NT2/D1 (cell line): Measurements from ENCODE around the gene PIK3C3.

Source experiments
- SUZ12 ChIP-seq: IDR thresholded peaks from 2 replicates; pipeline ENCODE4 v1.6.1; 2011; ENCODE audit not compliant: insufficient read length, insufficient read depth; ENCODE audit errors: extremely low read depth
- YY1 ChIP-seq: IDR thresholded peaks from 2 replicates; pipeline ENCODE4 v1.6.1; 2011; ENCODE audit not compliant: insufficient read length, insufficient read depth
- ZNF274 ChIP-seq: IDR thresholded peaks from 2 replicates; pipeline ENCODE4 v1.6.1; 2011; ENCODE audit warnings: mild to moderate bottlenecking, low read depth, low read length

DNA sequence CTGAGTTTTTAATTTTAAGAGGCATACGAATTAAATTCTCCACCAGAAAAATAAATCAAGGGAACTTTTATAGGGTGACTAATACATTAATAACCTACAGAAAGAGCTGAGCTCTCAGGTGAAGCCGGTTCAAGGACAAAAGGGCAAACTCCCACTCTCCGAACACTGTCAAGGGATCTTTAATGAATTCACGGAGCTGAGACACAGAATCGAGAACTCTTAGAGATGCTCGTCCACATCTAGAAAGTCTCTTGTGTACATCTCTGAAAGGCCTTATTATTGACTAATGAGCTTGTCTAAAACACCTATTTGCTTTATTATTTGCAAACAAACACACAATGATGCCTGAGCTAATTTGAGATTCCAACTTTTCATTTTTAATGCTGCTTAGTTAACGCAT lies 33.3 kb upstream of the PIK3C3 start:
- TF ChIP-seq YY1 = no peak
- no peak for TF ChIP-seq ZNF274
- TF ChIP-seq SUZ12 = no peak
